T-helper 1 cell (primary cell): ENCODE results near the gene CLCA4.

Experiments used
- DNase-seq, 5 donors: peaks; one replicate each; pipeline ENCODE4 v3.0.0-alpha.2; 2012 to 2020

The CLCA4 gene

GRCh38 chr1:86619313-86619712 is 72.4 kb downstream of the CLCA4 start:
- DNase-seq, result no peak

- no peak for DNase-seq
Observed at GRCh38 chr1:86621286-86621685, 74.4 kb downstream of the CLCA4 start.
